Measurements from ENCODE around the gene ZNF440.
"Not testable (repeated sequence)": the region's sequence is repeated elsewhere in the genome, so short reads cannot be mapped to it uniquely, and the experiment has no call there.

Gene ZNF440

GRCh38 chr19:11872624-11873023 is 58.6 kb downstream of the ZNF440 start:
- no peak for DNase-seq (ENCODE audit: extremely low spot score)
- ChIA-PET POLR2A (no interaction called here), CTCF (no interaction called here)
- TF ChIP-seq CTBP1 (IDR thresholded peaks at IDR 0.05; ENCODE audit: borderline replicate concordance) = no peak
- no peak for TF ChIP-seq PKNOX1 (IDR thresholded peaks at IDR 0.05)
- TF ChIP-seq ZNF384 (IDR thresholded peaks at IDR 0.05) = no peak
- TF ChIP-seq FOXK2 (IDR thresholded peaks at IDR 0.05) = no peak
- no peak for TF ChIP-seq FOXA1 (IDR thresholded peaks at IDR 0.05)
- no peak for TF ChIP-seq SP1 (IDR thresholded peaks at IDR 0.05)
- no peak for TF ChIP-seq BHLHE40 (IDR thresholded peaks at IDR 0.05; ENCODE audit: borderline replicate concordance)
- no peak for TF ChIP-seq ELF4 (IDR thresholded peaks at IDR 0.05)
- no peak for TF ChIP-seq HDGF (IDR thresholded peaks at IDR 0.05; ENCODE audit: borderline replicate concordance)
- TF ChIP-seq TARDBP (IDR thresholded peaks at IDR 0.05) = no peak
- no peak for TF ChIP-seq L3MBTL2 (conservative IDR thresholded peaks at IDR 0.05)
- no peak for TF ChIP-seq ARNT (IDR thresholded peaks at IDR 0.05)
- no peak for TF ChIP-seq LEF1 (IDR thresholded peaks at IDR 0.05; ENCODE audit: borderline replicate concordance)
- no peak for TF ChIP-seq FOXM1 (IDR thresholded peaks at IDR 0.05; ENCODE audit: borderline replicate concordance)
- no peak for TF ChIP-seq NFRKB (IDR thresholded peaks at IDR 0.05)
- no peak for TF ChIP-seq SUZ12 (IDR thresholded peaks at IDR 0.05)

- TF ChIP-seq NFRKB (IDR thresholded peaks at IDR 0.05) = no peak
- TF ChIP-seq FOXM1 (IDR thresholded peaks at IDR 0.05; ENCODE audit: borderline replicate concordance) = no peak
- no peak for TF ChIP-seq SUZ12 (IDR thresholded peaks at IDR 0.05)
- no peak for TF ChIP-seq TARDBP (IDR thresholded peaks at IDR 0.05)
- TF ChIP-seq HDGF (IDR thresholded peaks at IDR 0.05; ENCODE audit: borderline replicate concordance) = no peak
- TF ChIP-seq LEF1 (IDR thresholded peaks at IDR 0.05; ENCODE audit: borderline replicate concordance) = no peak
- no peak for TF ChIP-seq SP1 (IDR thresholded peaks at IDR 0.05)
- no peak for TF ChIP-seq BHLHE40 (IDR thresholded peaks at IDR 0.05; ENCODE audit: borderline replicate concordance)
- TF ChIP-seq CTBP1 (IDR thresholded peaks at IDR 0.05; ENCODE audit: borderline replicate concordance) = no peak
- no peak for TF ChIP-seq L3MBTL2 (conservative IDR thresholded peaks at IDR 0.05)
- no peak for TF ChIP-seq ARNT (IDR thresholded peaks at IDR 0.05)
- no peak for TF ChIP-seq FOXA1 (IDR thresholded peaks at IDR 0.05)
- no peak for TF ChIP-seq ELF4 (IDR thresholded peaks at IDR 0.05)
- no peak for TF ChIP-seq PKNOX1 (IDR thresholded peaks at IDR 0.05)
- TF ChIP-seq FOXK2 (IDR thresholded peaks at IDR 0.05) = no peak
- TF ChIP-seq ZNF384 (IDR thresholded peaks at IDR 0.05) = no peak
- ChIA-PET CTCF (no interaction called here), POLR2A (no interaction called here)
- no peak for DNase-seq (ENCODE audit: extremely low spot score)
Measured at GRCh38 chr19:11873762-11874161, 59.7 kb downstream of the ZNF440 start.

- POLR2A ChIA-PET; DNase-seq (ENCODE audit: extremely low spot score): not testable (repeated sequence)
- CTCF ChIA-PET = interaction anchor here (0.6 kb wide), 1 partner anchor 15 kb away, joined by 3 read pairs; no protein-coding TSS in a partner anchor
Measured at GRCh38 chr19:11879687-11880266, 65.7 kb downstream of the ZNF440 start.

- ChIA-PET POLR2A (no interaction called here), CTCF (no interaction called here)
- TF ChIP-seq BHLHE40 (IDR thresholded peaks at IDR 0.05; ENCODE audit: borderline replicate concordance) (no peak), ZNF384 (IDR thresholded peaks at IDR 0.05) (no peak), FOXA1 (IDR thresholded peaks at IDR 0.05) (no peak)
- no peak for DNase-seq (ENCODE audit: extremely low spot score)
Measured at GRCh38 chr19:11880598-11880997, 66.5 kb downstream of the ZNF440 start.

- TF ChIP-seq FOXK2 (IDR thresholded peaks at IDR 0.05) (no peak), ARNT (IDR thresholded peaks at IDR 0.05) (no peak), LEF1 (IDR thresholded peaks at IDR 0.05; ENCODE audit: borderline replicate concordance) (no peak), HDGF (IDR thresholded peaks at IDR 0.05; ENCODE audit: borderline replicate concordance) (no peak), PKNOX1 (IDR thresholded peaks at IDR 0.05) (no peak), L3MBTL2 (conservative IDR thresholded peaks at IDR 0.05) (no peak), TARDBP (IDR thresholded peaks at IDR 0.05) (no peak), SP1 (IDR thresholded peaks at IDR 0.05) (no peak), NFRKB (IDR thresholded peaks at IDR 0.05) (no peak), SUZ12 (IDR thresholded peaks at IDR 0.05) (no peak), ELF4 (IDR thresholded peaks at IDR 0.05) (no peak), CTBP1 (IDR thresholded peaks at IDR 0.05; ENCODE audit: borderline replicate concordance) (no peak), FOXA1 (IDR thresholded peaks at IDR 0.05) (no peak), ZNF384 (IDR thresholded peaks at IDR 0.05) (no peak), BHLHE40 (IDR thresholded peaks at IDR 0.05; ENCODE audit: borderline replicate concordance) (no peak), FOXM1 (IDR thresholded peaks at IDR 0.05; ENCODE audit: borderline replicate concordance) (no peak)
- CTCF ChIA-PET = no interaction called here
- POLR2A ChIA-PET = no interaction called here
- peak; percentile 39 for DNase-seq (ENCODE audit: extremely low spot score)
Measured at GRCh38 chr19:11881151-11881800, 67.2 kb downstream of the ZNF440 start.

GRCh38 chr19:11882606-11883005 is 68.5 kb downstream of the ZNF440 start:
- DNase-seq (ENCODE audit: extremely low spot score) = no peak
- ChIA-PET POLR2A (no interaction called here), CTCF (no interaction called here)
- no peak for TF ChIP-seq SUZ12 (IDR thresholded peaks at IDR 0.05)
- no peak for TF ChIP-seq ARNT (IDR thresholded peaks at IDR 0.05)
- no peak for TF ChIP-seq PKNOX1 (IDR thresholded peaks at IDR 0.05)
- TF ChIP-seq HDGF (IDR thresholded peaks at IDR 0.05; ENCODE audit: borderline replicate concordance) = no peak
- no peak for TF ChIP-seq NFRKB (IDR thresholded peaks at IDR 0.05)
- TF ChIP-seq FOXK2 (IDR thresholded peaks at IDR 0.05) = no peak
- TF ChIP-seq CTBP1 (IDR thresholded peaks at IDR 0.05; ENCODE audit: borderline replicate concordance) = no peak
- no peak for TF ChIP-seq SP1 (IDR thresholded peaks at IDR 0.05)

Measured in HEK293T (cell line).